ENCODE measurements around the gene EXOC4. TPM values are rescaled to one million over a fixed set of nuclear protein-coding genes. Genes with fewer than 3 reads are reported as not detected.

The EXOC4 gene
- total RNA-seq, 1 experiment from 2014 or later = 65.1 TPM

- DNase-seq (ENCODE audit: low read depth) = no peak
- in situ Hi-C loops (cut with HindIII; ENCODE audit: low pct_unique_long_range_greater_than_20kb, low sequenced_read_pairs) = no loop called here
Measured at GRCh38 chr7:133786401-133786937, 533.6 kb downstream of the EXOC4 start.

DNA sequence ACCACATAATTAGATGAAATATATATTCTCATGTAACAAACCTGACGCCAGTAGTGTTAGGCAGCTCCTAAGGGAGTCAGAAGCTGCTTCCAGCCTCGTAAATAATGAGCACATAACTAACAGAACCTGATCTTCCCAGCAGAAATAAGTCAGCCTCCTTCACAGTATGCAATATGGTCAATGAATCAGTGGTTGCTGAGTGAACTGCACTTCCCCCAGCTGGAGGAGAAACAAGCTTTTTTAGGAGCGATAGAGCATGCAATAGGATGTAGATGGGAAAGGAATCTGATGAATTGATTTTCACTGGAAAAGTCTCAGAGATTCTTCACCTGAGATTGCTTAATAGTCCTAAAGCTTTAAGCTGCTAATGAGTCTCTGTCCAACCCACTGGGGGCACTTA lies 537.1 kb downstream of the EXOC4 start:
- no peak for DNase-seq (ENCODE audit: low read depth)
- in situ Hi-C loops (cut with HindIII; ENCODE audit: low pct_unique_long_range_greater_than_20kb, low sequenced_read_pairs) = no loop called here

DNA sequence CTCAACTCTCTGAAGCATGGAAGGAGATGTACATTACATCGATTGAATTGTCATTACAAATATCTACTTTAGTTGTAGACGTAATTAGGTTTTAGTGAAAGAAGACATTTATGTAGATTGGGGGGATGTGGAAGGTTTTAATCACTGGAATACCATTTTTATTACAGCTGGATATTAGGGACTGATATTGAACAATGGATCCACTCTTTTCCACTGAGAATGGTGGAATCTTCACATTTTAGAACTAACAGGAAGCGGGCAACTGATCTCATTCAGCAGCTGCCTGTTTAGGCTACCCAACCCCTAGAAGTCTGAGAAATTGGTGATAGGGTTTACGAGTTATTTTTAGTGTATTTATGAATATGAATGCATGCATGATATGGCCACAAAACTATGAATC lies 538.0 kb downstream of the EXOC4 start:
- no peak for DNase-seq (ENCODE audit: low read depth)
- in situ Hi-C loops (cut with HindIII; ENCODE audit: low pct_unique_long_range_greater_than_20kb, low sequenced_read_pairs) = no loop called here

GRCh38 chr7:133794479-133794878 lies 541.6 kb downstream of the EXOC4 start:
- DNase-seq (ENCODE audit: low read depth) = no peak
- in situ Hi-C loops (cut with HindIII; ENCODE audit: low pct_unique_long_range_greater_than_20kb, low sequenced_read_pairs) = no loop called here

- no peak for DNase-seq (ENCODE audit: low read depth)
- in situ Hi-C loops (cut with HindIII; ENCODE audit: low pct_unique_long_range_greater_than_20kb, low sequenced_read_pairs) = no loop called here
Measured at GRCh38 chr7:133795068-133795665, 542.3 kb downstream of the EXOC4 start.

DNA sequence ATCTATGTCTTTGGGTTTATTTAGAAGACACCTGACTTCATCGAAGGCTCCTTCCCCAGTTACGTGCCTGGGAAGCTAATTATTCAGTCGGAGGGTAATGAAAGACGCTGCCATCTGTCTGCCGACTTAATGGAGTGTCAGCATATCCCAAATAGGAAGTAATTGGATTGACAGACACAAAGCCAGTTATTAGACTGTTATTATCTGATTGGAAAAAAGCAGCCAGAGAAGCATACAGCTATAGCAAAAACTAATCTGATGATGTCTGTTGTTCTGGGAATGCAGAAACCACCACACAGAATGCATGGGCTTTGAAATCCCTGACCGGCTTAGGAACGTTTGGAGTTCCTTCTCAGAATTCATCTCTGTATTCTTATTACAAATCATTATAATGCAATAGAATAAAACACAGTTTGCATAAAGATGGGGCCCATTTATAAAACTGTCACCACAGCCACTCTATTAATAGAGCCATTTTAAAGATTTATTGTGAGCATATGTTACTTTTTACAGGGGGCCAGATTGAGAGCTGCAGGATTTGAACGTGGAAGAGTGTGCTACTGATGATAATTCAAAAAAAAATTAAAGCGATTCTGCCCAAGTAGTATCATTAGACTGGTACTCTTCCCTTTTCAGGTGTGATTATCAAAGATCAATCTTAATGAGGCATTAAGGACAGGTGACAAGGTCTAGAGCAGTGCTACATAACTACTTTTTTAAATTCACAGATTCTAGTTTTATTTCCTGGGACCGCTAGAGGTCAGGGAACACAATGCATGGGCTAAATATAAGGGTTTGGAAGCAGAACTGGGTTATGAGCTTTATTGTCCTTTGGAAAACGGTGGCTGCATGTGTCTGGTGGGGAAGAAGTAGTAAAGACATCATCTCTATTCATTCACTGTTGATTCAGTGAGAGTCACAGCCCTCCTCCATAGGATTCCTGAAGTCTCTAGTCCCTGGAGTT lies 544.2 kb downstream of the EXOC4 start:
- in situ Hi-C loops (cut with HindIII; ENCODE audit: low pct_unique_long_range_greater_than_20kb, low sequenced_read_pairs) = no loop called here
- DNase-seq (ENCODE audit: low read depth) = no peak

- DNase-seq (ENCODE audit: low read depth) = no peak
- in situ Hi-C loops (cut with HindIII; ENCODE audit: low pct_unique_long_range_greater_than_20kb, low sequenced_read_pairs) = no loop called here
Measured at GRCh38 chr7:133797818-133798520, 545.1 kb downstream of the EXOC4 start.

GRCh38 chr7:133801341-133801740 lies 548.5 kb downstream of the EXOC4 start:
- in situ Hi-C loops (cut with HindIII; ENCODE audit: low pct_unique_long_range_greater_than_20kb, low sequenced_read_pairs) = no loop called here
- DNase-seq (ENCODE audit: low read depth) = no peak

GRCh38 chr7:133804127-133804526 lies 551.2 kb downstream of the EXOC4 start:
- in situ Hi-C loops (cut with HindIII; ENCODE audit: low pct_unique_long_range_greater_than_20kb, low sequenced_read_pairs) = no loop called here
- DNase-seq (ENCODE audit: low read depth) = no peak

DNA sequence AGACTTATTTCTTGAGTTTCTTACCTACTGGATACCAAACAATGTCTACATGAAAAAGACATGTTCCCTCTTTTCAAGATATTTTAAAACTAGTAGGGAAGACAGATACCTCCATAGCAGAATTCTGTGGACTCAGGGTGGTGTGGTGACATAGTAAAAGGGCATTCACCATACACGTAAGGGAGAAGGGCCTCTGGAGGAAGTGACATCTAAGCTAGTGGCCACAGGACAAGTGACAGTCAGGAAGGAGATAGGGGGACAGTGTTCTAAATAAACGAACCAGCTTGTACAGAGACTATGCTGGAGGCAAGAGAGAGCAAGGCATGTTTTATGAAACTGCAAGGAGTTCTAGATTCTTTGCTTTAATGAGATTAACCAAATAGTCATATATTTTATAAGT lies 552.5 kb downstream of the EXOC4 start:
- no peak for DNase-seq (ENCODE audit: low read depth)
- in situ Hi-C loops (cut with HindIII; ENCODE audit: low pct_unique_long_range_greater_than_20kb, low sequenced_read_pairs) = no loop called here

GRCh38 chr7:133807624-133808492 lies 555.0 kb downstream of the EXOC4 start:
- in situ Hi-C loops (cut with HindIII; ENCODE audit: low pct_unique_long_range_greater_than_20kb, low sequenced_read_pairs) = no loop called here
- DNase-seq (ENCODE audit: low read depth) = no peak

- in situ Hi-C loops (cut with HindIII; ENCODE audit: low pct_unique_long_range_greater_than_20kb, low sequenced_read_pairs) = no loop called here
Measured at GRCh38 chr7:133808493-133808866, 555.6 kb downstream of the EXOC4 start.

GRCh38 chr7:133812877-133813276 lies 560.0 kb downstream of the EXOC4 start:
- in situ Hi-C loops (cut with HindIII; ENCODE audit: low pct_unique_long_range_greater_than_20kb, low sequenced_read_pairs) = no loop called here
- no peak for DNase-seq (ENCODE audit: low read depth)

More at GRCh38 chr7:133808493-133808866, 555.6 kb downstream of the EXOC4 start:
- DNase-seq (ENCODE audit: low read depth) = no peak

- DNase-seq (ENCODE audit: low read depth) = peak; percentile 46
- in situ Hi-C loops (cut with HindIII; ENCODE audit: low pct_unique_long_range_greater_than_20kb, low sequenced_read_pairs) = no loop called here
Measured at GRCh38 chr7:133815611-133816210, 562.8 kb downstream of the EXOC4 start.

GRCh38 chr7:133819695-133820094 lies 566.8 kb downstream of the EXOC4 start:
- DNase-seq (ENCODE audit: low read depth) = no peak
- in situ Hi-C loops (cut with HindIII; ENCODE audit: low pct_unique_long_range_greater_than_20kb, low sequenced_read_pairs) = no loop called here

DNA sequence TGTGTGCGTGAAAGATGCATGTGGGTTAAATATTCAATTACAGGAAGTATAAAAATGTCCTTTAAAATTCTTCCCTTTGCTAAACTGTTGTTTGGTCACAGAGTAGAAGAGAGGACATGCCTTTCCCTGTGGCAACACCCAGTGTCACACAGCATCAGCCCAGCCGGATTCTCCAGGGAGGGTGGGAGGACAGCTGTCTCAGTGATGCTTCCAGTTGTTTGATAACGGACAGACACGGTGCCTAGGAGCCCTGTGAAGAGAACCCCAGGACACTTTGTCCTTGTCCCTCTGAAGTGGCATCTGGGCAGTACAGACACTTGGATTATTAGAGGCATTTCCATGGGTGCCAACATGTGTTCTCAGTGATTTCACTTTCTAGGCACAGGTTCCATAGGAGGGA lies 567.7 kb downstream of the EXOC4 start:
- in situ Hi-C loops (cut with HindIII; ENCODE audit: low pct_unique_long_range_greater_than_20kb, low sequenced_read_pairs) = no loop called here

DNA sequence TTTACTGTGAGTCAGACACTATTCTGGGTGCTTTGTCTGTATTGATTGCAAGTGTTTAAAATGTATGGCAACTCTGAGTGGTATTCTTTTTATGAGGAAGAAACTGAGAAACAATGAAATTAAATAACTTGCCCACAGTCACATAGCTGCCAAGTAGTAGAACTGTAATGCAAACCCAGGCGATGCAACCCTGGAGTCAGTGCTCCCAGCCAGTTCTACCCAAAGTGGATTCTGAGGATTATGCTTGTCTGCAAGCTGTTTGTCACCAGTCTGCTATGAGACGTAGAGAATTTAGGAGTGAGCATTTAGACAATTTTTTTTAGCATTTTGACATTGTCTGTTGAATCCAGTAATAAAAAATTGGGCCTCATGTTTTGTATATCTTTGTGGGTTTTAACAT lies 568.3 kb downstream of the EXOC4 start:
- in situ Hi-C loops (cut with HindIII; ENCODE audit: low pct_unique_long_range_greater_than_20kb, low sequenced_read_pairs) = no loop called here
- DNase-seq (ENCODE audit: low read depth) = no peak

More for the DNA sequence above, 567.7 kb downstream of the EXOC4 start:
- no peak for DNase-seq (ENCODE audit: low read depth)

Measured in Caki2 (cell line).